Measurements from ENCODE around the gene APBA2. TPM values are rescaled to one million over a fixed set of nuclear protein-coding genes. Genes with fewer than 3 reads are reported as not detected.

Gene APBA2
- total RNA-seq, 4 donors from 2014 or later = 5.4 to 15.3 (median 10.4) TPM

DNA sequence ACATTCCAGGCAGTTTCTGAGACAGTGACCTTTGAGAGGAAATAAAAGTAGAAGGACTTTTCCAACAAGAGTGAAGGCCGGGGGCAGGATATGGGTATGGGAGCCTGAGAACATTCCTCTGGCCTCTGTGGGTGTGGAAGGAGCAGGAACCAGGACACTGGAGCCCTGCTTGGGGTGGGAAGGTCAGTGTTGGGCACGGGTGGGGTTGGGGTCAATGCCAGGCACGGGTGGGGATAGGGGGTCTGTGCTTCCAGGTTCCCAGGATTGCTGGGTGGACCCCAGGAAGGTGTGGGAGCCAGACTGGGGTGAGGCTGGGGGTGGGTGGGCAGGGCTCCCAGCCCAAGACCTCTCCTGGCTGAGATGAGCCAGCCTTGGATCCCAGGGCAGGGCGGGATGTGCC is 220.3 kb downstream of the APBA2 start:
- H3K36me3 ChIP-seq = no peaks in the 10 kb centered on the region
- peaks cover 0 to 24% (median 0%) of the 10 kb centered on the region in 4 donors for H3K27me3 ChIP-seq
- 95% methylated on average over 4 of the region's 4 CpGs for WGBS
- H3K4me1 ChIP-seq = peaks cover 7 to 14% (median 12%) of the 10 kb centered on the region in 4 donors
- H3K4me3 ChIP-seq = no peak overlapping the region
- intact Hi-C loops (cut with DNase I) = no loop called here
- no peak overlapping the region for H3K27ac ChIP-seq (replicated peaks in 1 of 4)
- H3K9me3 ChIP-seq = no peaks in the 10 kb centered on the region
- DNase-seq (ENCODE audit: extremely low spot score) = no peak
- TF ChIP-seq POLR2AphosphoS5 (IDR thresholded peaks at IDR 0.05) (no peak), EP300 (IDR thresholded peaks at IDR 0.05) (no peak), POLR2A (IDR thresholded peaks at IDR 0.05; ENCODE audit: low read depth) (no peak)
- TF ChIP-seq, protein P1, sequence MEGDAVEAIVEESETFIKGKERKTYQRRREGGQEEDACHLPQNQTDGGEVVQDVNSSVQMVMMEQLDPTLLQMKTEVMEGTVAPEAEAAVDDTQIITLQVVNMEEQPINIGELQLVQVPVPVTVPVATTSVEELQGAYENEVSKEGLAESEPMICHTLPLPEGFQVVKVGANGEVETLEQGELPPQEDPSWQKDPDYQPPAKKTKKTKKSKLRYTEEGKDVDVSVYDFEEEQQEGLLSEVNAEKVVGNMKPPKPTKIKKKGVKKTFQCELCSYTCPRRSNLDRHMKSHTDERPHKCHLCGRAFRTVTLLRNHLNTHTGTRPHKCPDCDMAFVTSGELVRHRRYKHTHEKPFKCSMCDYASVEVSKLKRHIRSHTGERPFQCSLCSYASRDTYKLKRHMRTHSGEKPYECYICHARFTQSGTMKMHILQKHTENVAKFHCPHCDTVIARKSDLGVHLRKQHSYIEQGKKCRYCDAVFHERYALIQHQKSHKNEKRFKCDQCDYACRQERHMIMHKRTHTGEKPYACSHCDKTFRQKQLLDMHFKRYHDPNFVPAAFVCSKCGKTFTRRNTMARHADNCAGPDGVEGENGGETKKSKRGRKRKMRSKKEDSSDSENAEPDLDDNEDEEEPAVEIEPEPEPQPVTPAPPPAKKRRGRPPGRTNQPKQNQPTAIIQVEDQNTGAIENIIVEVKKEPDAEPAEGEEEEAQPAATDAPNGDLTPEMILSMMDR (IDR thresholded peaks at IDR 0.05) = no peak

DNA sequence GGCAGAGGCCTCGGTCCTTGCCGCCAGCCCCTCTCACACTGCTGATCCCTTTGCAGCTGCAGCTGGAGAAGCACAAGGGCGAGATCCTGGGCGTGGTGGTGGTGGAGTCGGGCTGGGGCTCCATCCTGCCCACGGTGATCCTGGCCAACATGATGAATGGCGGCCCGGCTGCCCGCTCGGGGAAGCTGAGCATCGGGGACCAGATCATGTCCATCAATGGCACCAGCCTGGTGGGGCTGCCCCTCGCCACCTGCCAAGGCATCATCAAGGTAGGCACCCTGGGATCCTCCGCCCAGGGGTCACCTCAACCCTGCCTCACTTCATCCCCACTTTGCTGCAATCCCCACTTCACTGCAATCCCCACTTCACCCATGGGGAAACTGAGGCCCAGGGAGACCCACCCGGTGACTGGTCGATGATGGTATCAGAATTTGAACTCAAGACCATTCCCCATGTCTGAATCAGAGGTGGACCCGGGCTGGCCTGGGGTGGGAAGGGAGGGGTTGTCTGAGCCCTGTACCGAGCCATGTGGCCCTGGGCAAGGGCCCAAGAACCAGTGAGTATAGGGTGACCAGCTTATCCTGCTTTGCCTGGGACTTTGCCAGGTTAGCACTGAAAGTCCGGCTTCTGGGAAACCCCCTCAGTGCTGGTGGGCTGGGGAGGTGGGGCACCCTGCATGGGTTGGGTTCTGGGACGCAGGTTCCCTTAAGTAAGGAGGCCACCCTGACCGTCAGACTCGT is 220.9 kb downstream of the APBA2 start:
- intact Hi-C loops (cut with DNase I) = no loop called here

DNA sequence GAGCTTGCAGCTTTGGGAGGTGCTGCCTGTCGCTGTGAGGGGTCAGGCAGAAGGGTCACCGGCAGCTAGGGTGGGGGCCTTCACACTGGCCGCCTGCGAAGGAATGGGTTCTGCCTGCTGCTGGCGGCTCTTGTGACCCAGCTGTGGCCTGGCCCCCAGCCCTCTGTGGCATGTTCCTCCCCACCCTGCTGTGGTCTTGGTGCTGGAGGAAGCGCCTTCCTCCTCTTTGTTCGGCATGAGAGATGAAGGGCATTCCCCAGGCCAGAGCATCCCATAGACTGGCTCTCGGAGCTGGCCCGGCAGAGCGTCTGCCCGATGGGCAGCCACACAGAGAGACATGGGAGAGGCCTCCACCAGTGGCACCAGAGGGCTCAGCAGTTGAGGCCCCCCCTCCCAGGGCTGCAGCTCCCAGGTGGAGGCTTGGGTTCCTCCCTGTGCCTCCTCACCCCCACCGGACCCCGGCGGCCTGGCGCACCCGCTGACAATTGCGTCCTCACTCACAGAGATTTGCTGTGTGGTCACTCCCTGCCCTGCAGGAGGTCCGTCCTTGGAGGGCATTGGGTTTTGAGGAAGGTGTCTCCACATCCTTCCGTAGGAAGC is 221.6 kb downstream of the APBA2 start:
- Histone ChIP-seq H3K27ac (replicated peaks in 1 of 4) (no peak overlapping the region), H3K27me3 (peaks cover 0 to 35% (median 0%) of the 10 kb centered on the region in 4 donors), H3K4me1 (peaks cover 7 to 14% (median 12%) of the 10 kb centered on the region in 4 donors), H3K4me3 (no peak overlapping the region), H3K9me3 (no peaks in the 10 kb centered on the region), H3K36me3 (no peaks in the 10 kb centered on the region)
- 98% methylated on average over 16 of the region's 19 CpGs for WGBS
- DNase-seq (ENCODE audit: extremely low spot score) = no peak
- TF ChIP-seq EP300 (IDR thresholded peaks at IDR 0.05) (no peak), POLR2A (IDR thresholded peaks at IDR 0.05; ENCODE audit: low read depth) (no peak), POLR2AphosphoS5 (IDR thresholded peaks at IDR 0.05) (no peak)
- TF ChIP-seq, protein P1 (IDR thresholded peaks at IDR 0.05) = no peak
- intact Hi-C loops (cut with DNase I) = no loop called here

More for the DNA sequence above, 220.9 kb downstream of the APBA2 start:
- no peak overlapping the region for H3K27ac ChIP-seq (replicated peaks in 1 of 4)
- H3K9me3 ChIP-seq = no peaks in the 10 kb centered on the region
- peaks cover 0 to 30% (median 0%) of the 10 kb centered on the region in 4 donors for H3K27me3 ChIP-seq
- H3K36me3 ChIP-seq = no peaks in the 10 kb centered on the region
- WGBS = 89% methylated on average over 7 of the region's 21 CpGs
- no peak for DNase-seq (ENCODE audit: extremely low spot score)
- no peak overlapping the region for H3K4me3 ChIP-seq
- TF ChIP-seq POLR2A (IDR thresholded peaks at IDR 0.05; ENCODE audit: low read depth) (no peak), EP300 (IDR thresholded peaks at IDR 0.05) (no peak), POLR2AphosphoS5 (IDR thresholded peaks at IDR 0.05) (no peak)
- TF ChIP-seq, protein P1 (IDR thresholded peaks at IDR 0.05) = no peak
- H3K4me1 ChIP-seq = peaks cover 7 to 14% (median 12%) of the 10 kb centered on the region in 4 donors

DNA sequence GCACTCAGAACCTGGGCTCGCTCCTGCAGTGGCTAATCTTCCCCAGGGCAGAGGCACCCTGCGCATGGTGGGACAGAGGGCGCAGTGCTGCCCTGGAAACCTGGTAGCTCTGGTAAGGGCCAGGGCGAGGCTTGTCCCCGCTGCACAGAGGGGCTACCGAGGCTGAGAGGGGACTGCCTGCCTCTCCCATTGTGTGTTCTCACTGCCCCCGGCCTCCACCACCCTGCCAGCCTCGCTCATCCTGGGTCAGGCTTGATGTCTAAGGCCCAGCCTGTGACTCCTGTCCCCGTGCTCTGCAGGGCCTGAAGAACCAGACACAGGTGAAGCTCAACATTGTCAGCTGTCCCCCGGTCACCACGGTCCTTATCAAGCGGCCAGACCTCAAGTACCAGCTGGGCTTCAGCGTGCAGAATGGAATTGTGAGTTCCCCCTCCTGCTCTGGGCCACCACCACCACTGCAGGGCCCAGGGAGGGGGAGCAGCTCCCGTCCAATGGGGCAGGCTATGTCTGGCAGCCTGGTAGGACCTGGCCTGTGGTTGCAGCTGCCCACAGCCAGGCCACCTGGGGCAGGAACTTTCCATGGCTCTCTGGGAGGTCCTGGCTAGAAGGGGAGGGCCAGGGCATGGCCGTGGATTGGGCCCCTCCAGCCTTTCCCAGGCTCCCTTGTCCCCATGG is 222.3 kb downstream of the APBA2 start:
- intact Hi-C loops (cut with DNase I) = no loop called here
- Histone ChIP-seq H3K4me1 (peaks cover 7 to 11% (median 11%) of the 10 kb centered on the region in 4 donors), H3K9me3 (no peaks in the 10 kb centered on the region), H3K36me3 (no peaks in the 10 kb centered on the region), H3K27me3 (peaks cover 0 to 42% (median 0%) of the 10 kb centered on the region in 4 donors), H3K4me3 (no peak overlapping the region), H3K27ac (replicated peaks in 1 of 4) (no peak overlapping the region)
- WGBS = 86% methylated on average over 1 of the region's 15 CpGs
- TF ChIP-seq EP300 (IDR thresholded peaks at IDR 0.05) (no peak), POLR2AphosphoS5 (IDR thresholded peaks at IDR 0.05) (no peak), POLR2A (IDR thresholded peaks at IDR 0.05; ENCODE audit: low read depth) (no peak)
- TF ChIP-seq, protein P1 (IDR thresholded peaks at IDR 0.05) = no peak
- DNase-seq (ENCODE audit: extremely low spot score) = no peak
